Neuronal stem cell (in vitro differentiated cells): ENCODE data around the gene FTCD.
"Not testable (repeated sequence)": the region's sequence is repeated elsewhere in the genome, so short reads cannot be mapped to it uniquely, and the experiment has no call there.

ENCODE experiments used
- DNase-seq: peaks from one replicate; pipeline ENCODE4 v3.0.0-alpha.2; 2013; ENCODE audit warnings: low spot score
- H2AFZ ChIP-seq: one replicate; pipeline ENCODE4 v1.6.1; 2013; ENCODE audit warnings: mild to moderate bottlenecking, low read length, inconsistent platforms
- H2AK5ac ChIP-seq: 2 replicates; pipeline ENCODE4 v1.6.1; 2013; ENCODE audit warnings: low read depth, mild to moderate bottlenecking, inconsistent platforms, low read length, moderate library complexity, mixed read lengths
- H2BK120ac ChIP-seq: 2 replicates; pipeline ENCODE4 v1.6.1; 2013; ENCODE audit warnings: low read depth, mild to moderate bottlenecking, inconsistent platforms, low read length, moderate library complexity, mixed read lengths
- H2BK12ac ChIP-seq: one replicate; pipeline ENCODE4 v1.6.1; 2013; ENCODE audit warnings: low read length, inconsistent platforms
- H2BK15ac ChIP-seq: 2 replicates; pipeline ENCODE4 v1.6.1; 2013; ENCODE audit warnings: mild to moderate bottlenecking, low read length, inconsistent platforms, mixed read lengths
- H2BK5ac ChIP-seq: one replicate; pipeline ENCODE4 v1.6.1; 2013; ENCODE audit warnings: inconsistent platforms, mild to moderate bottlenecking, low read length, moderate library complexity
- H3K14ac ChIP-seq: one replicate; pipeline ENCODE4 v1.6.1; 2013; ENCODE audit warnings: low read length, inconsistent platforms
- H3K18ac ChIP-seq: 2 replicates; pipeline ENCODE4 v1.6.1; 2013; ENCODE audit warnings: low read length, inconsistent platforms
- H3K23ac ChIP-seq: 2 replicates; pipeline ENCODE4 v1.6.1; 2013; ENCODE audit warnings: low read depth, mild to moderate bottlenecking, mixed read lengths, low read length, inconsistent platforms; ENCODE audit not compliant: poor library complexity
- H3K27ac ChIP-seq: replicated peaks from 3 replicates; pipeline ENCODE4 v1.5.1; 2013; ENCODE audit warnings: low read length, inconsistent platforms
- H3K27me3 ChIP-seq, 3 experiments: 2 replicates each; pipeline ENCODE4 v1.6.1; 2013; ENCODE audit warnings: low read length in 3 of 3, mild to moderate bottlenecking in 2 of 3, inconsistent platforms in 1 of 3, low read depth in 1 of 3, mixed read lengths in 1 of 3, moderate library complexity in 1 of 3; ENCODE audit not compliant: control insufficient read depth in 3 of 3, insufficient read depth in 3 of 3
- H3K36me3 ChIP-seq, 2 donors: replicated peaks in 1 of 2; 2 replicates each; pipeline ENCODE4 v1.6.1; 2013; ENCODE audit warnings: low read length in 2 of 2; ENCODE audit not compliant: control insufficient read depth in 2 of 2, insufficient read depth in 2 of 2
- H3K4ac ChIP-seq: 2 replicates; pipeline ENCODE4 v1.6.1; 2013; ENCODE audit warnings: inconsistent platforms, mild to moderate bottlenecking, low read length, moderate library complexity
- H3K4me1 ChIP-seq, 2 donors: 1 replicate in 1 of 2; 2 replicates in 1 of 2; pipeline ENCODE4 v1.6.1; 2013; ENCODE audit warnings: low read length in 2 of 2, low read depth in 1 of 2; ENCODE audit not compliant: control insufficient read depth in 2 of 2, insufficient read depth in 1 of 2
- H3K4me2 ChIP-seq: one replicate; pipeline ENCODE4 v1.6.1; 2013; ENCODE audit warnings: mild to moderate bottlenecking, low read length, inconsistent platforms; ENCODE audit not compliant: insufficient read depth, poor library complexity, severe bottlenecking
- H3K4me3 ChIP-seq, 2 donors: 2 replicates each; pipeline ENCODE4 v1.5.1; 2013; ENCODE audit warnings: low read length in 2 of 2, mild to moderate bottlenecking in 2 of 2, inconsistent platforms in 1 of 2, moderate library complexity in 1 of 2
- H3K79me1 ChIP-seq: one replicate; pipeline ENCODE4 v1.6.1; 2013; ENCODE audit warnings: low read depth, mild to moderate bottlenecking, inconsistent platforms, low read length, moderate library complexity
- H3K9ac ChIP-seq: one replicate; pipeline ENCODE4 v1.6.1; 2013; ENCODE audit warnings: mild to moderate bottlenecking, low read depth, low read length, inconsistent platforms; ENCODE audit not compliant: poor library complexity
- H3K9me3 ChIP-seq, 2 donors: replicated peaks in 1 of 2; 2 replicates each; pipeline versions ENCODE3 to v1.6.1; 2013; ENCODE audit warnings: low read length in 2 of 2, mild to moderate bottlenecking in 2 of 2, inconsistent platforms in 1 of 2, low read depth in 1 of 2, mixed read lengths in 1 of 2, moderate library complexity in 1 of 2; ENCODE audit not compliant: control insufficient read depth in 2 of 2, insufficient read depth in 1 of 2
- H4K8ac ChIP-seq: one replicate; pipeline ENCODE4 v1.6.1; 2013; ENCODE audit warnings: low read depth, mild to moderate bottlenecking, inconsistent platforms, low read length, moderate library complexity
- H4K91ac ChIP-seq: one replicate; pipeline ENCODE4 v1.6.1; 2013; ENCODE audit warnings: low read length, low read depth, mild to moderate bottlenecking, inconsistent platforms; ENCODE audit not compliant: poor library complexity
- WGBS, 2 donors: extraction: QIAGEN DNeasy Blood & Tissue Kit; methylation state at CpG; one replicate each; pipeline ENCODE4 v1.1.7; 2013; ENCODE audit warnings: missing lambda C conversion rate in 2 of 2, mixed read lengths in 1 of 2; ENCODE audit not compliant: insufficient read length in 2 of 2, insufficient replicate concordance in 1 of 2; ENCODE audit errors: extremely low coverage in 2 of 2; 5-methylcytosine and 5-hydroxymethylcytosine counted together

The FTCD gene

GRCh38 chr21:46183337-46183909 is 28.0 kb upstream of the FTCD start:
- not testable (repeated sequence) for H4K91ac ChIP-seq, H2BK15ac ChIP-seq, H3K9me3 ChIP-seq, H2AFZ ChIP-seq, H4K8ac ChIP-seq, H3K4ac ChIP-seq, H2BK120ac ChIP-seq, H3K14ac ChIP-seq, H3K27me3 ChIP-seq, DNase-seq, H3K27ac ChIP-seq
- Histone ChIP-seq H3K18ac (peak overlapping the region; percentile 44), H3K4me1 (peaks cover 10 to 14% of the 10 kb centered on the region in 2 donors), H2BK12ac (peak overlapping the region; percentile 75), H3K79me1 (peaks cover 18% of the 10 kb centered on the region), H3K4me3 (peak overlapping the region; percentile 52 to 86), H2BK5ac (peak overlapping the region; percentile 13), H3K4me2 (peak overlapping the region; percentile 87), H3K9ac (peak overlapping the region; percentile 92), H3K23ac (peak overlapping the region; percentile 80), H3K36me3 (peaks cover 0 to 11% of the 10 kb centered on the region in 2 donors), H2AK5ac (peak overlapping the region; percentile 83)
- WGBS, 2 donors: no CpG with 5 or more reads among the region's 13 CpGs

GRCh38 chr21:46182548-46183336 is 27.4 kb upstream of the FTCD start:
- no peak overlapping the region for H3K14ac ChIP-seq
- peak overlapping the region; percentile 80 for H3K23ac ChIP-seq
- no peak overlapping the region for H3K27ac ChIP-seq
- no peak overlapping the region for H3K4ac ChIP-seq
- no peak overlapping the region for H4K8ac ChIP-seq
- peaks cover 0 to 6% of the 10 kb centered on the region in 2 donors for H3K36me3 ChIP-seq
- peak overlapping the region; percentile 15 to 55 for H3K4me3 ChIP-seq
- H3K4me2 ChIP-seq: no peak overlapping the region
- peaks cover 18% of the 10 kb centered on the region for H3K79me1 ChIP-seq
- H2AK5ac ChIP-seq: peak overlapping the region; percentile 83
- H4K91ac ChIP-seq: no peak overlapping the region
- DNase-seq: no peak
- H2BK120ac ChIP-seq: no peak overlapping the region
- no peak overlapping the region for H2AFZ ChIP-seq
- peak overlapping the region; percentile 13 for H2BK5ac ChIP-seq
- H3K27me3 ChIP-seq: no peaks in the 10 kb centered on the region
- peak overlapping the region; percentile 75 for H2BK12ac ChIP-seq
- peak overlapping the region; percentile 60 for H3K9ac ChIP-seq
- H3K9me3 ChIP-seq: no peaks in the 10 kb centered on the region
- H3K18ac ChIP-seq: peak overlapping the region; percentile 64
- H3K4me1 ChIP-seq: peaks cover 8% of the 10 kb centered on the region in 2 donors
- WGBS, 2 donors: no CpG with 5 or more reads among the region's 44 CpGs
- no peak overlapping the region for H2BK15ac ChIP-seq

GRCh38 chr21:46181953-46182547 is 26.7 kb upstream of the FTCD start:
- Histone ChIP-seq H3K4me3 (no peak overlapping the region), H2AFZ (no peak overlapping the region), H3K23ac (peak overlapping the region; percentile 65), H3K4me2 (no peak overlapping the region), H2BK15ac (no peak overlapping the region), H4K91ac (no peak overlapping the region), H3K27ac (no peak overlapping the region), H3K4ac (no peak overlapping the region), H2BK5ac (no peak overlapping the region), H3K36me3 (no peaks in the 10 kb centered on the region), H2BK12ac (no peak overlapping the region), H3K4me1 (peaks cover 3 to 7% of the 10 kb centered on the region in 2 donors), H3K9me3 (no peaks in the 10 kb centered on the region), H3K27me3 (no peaks in the 10 kb centered on the region), H3K18ac (no peak overlapping the region), H2BK120ac (no peak overlapping the region), H3K79me1 (peaks cover 18% of the 10 kb centered on the region), H3K9ac (no peak overlapping the region), H3K14ac (no peak overlapping the region), H2AK5ac (no peak overlapping the region), H4K8ac (no peak overlapping the region)
- WGBS, 2 donors: no CpG with 5 or more reads among the region's 16 CpGs
- DNase-seq: no peak

DNA sequence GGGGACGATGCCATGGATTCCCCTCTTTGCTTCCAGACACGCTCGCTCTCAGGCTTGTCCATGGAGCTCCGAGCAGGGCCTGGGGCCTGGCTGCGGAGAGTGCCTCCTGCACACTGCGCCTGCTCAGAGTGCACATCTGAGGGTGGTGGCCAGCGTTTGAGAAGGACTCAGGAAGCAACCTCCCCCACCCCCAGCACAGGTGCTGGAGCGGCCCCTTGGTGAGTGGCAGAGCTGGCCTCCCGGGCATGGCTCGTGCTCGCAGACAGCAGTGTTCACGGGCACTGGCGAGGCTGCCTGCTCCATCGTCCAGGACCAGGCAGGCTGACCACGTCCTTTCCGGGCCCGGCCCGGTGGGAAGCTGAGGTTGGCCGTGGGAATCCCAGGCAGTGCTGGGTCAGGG is 26.1 kb upstream of the FTCD start:
- Histone ChIP-seq H3K36me3 (no peaks in the 10 kb centered on the region), H3K79me1 (peaks cover 18% of the 10 kb centered on the region), H3K4me3 (no peak overlapping the region), H3K27me3 (no peaks in the 10 kb centered on the region), H4K91ac (no peak overlapping the region), H3K14ac (no peak overlapping the region), H2AFZ (no peak overlapping the region), H4K8ac (no peak overlapping the region), H2AK5ac (no peak overlapping the region), H3K4me2 (no peak overlapping the region), H2BK15ac (no peak overlapping the region), H3K23ac (peak overlapping the region; percentile 6), H2BK12ac (no peak overlapping the region), H2BK120ac (no peak overlapping the region), H2BK5ac (no peak overlapping the region), H3K27ac (no peak overlapping the region), H3K9ac (no peak overlapping the region), H3K4me1 (peaks cover 3 to 7% of the 10 kb centered on the region in 2 donors), H3K9me3 (no peaks in the 10 kb centered on the region), H3K4ac (no peak overlapping the region), H3K18ac (peak overlapping the region; percentile 38)
- no peak for DNase-seq
- no CpG with 5 or more reads among the region's 19 CpGs for WGBS, 2 donors
